K562 (cell line): Measurements from ENCODE around the gene TTC28. TPM values are rescaled to one million over a fixed set of nuclear protein-coding genes. Genes with fewer than 3 reads are reported as not detected.
A peak's percentile ranks its signal among the peaks of the same experiment; 100 is the strongest.

Experiments used
- ATAC-seq: fragments of 200-7000 bp; cut with Tn5 transposase; 3 replicates; pipeline ENCODE4 v1.9.1; 2020; ENCODE audit warnings: moderate library complexity
- BruUV-seq: library from RNA; stranded (reverse); fragments of 400-500 nt; replicated peaks from 2 replicates; lab custom pipeline; 2021; lab: Mats Ljungman, UMichigan
- CTCF ChIA-PET: fragments of 300-600 bp; formaldehyde crosslinking; extraction: SDS; loops from one replicate; lab custom pipeline; 2021; ENCODE audit warnings: low intra/inter-chr PET ratio; lab: Yijun Ruan, JAX
- POLR2A ChIA-PET: fragments of 300-600, 350-650 bp; sonication (Branson Sonifier 250); formaldehyde crosslinking; extraction: SDS; loops from one replicate; lab custom pipeline; 2021; ENCODE audit warnings: antibody characterized with exemption, inconsistent platforms; lab: Yijun Ruan, JAX
- DNase-seq, 4 experiments: peaks; one replicate each; pipeline versions ENCODE4 v3.0.0 to v3.0.0-alpha.2; 2011 to 2018; ENCODE audit warnings: low spot score in 3 of 4, mixed read lengths in 3 of 4; ENCODE audit errors: extremely low read depth in 1 of 4
- FAIRE-seq: peaks from 2 replicates; lab custom pipeline; 2011; peaks lifted over from hg19 to GRCh38; lab: Jason Lieb, UNC
- H2AFZ ChIP-seq: 2 replicates; pipeline ENCODE4 v1.6.0; 2011; ENCODE audit warnings: low read depth, low read length, control low read depth, inconsistent platforms
- H3K27ac ChIP-seq: fragments of 200-600 bp; 3 replicates; pipeline ENCODE4 v1.8.0; 2011; ENCODE audit warnings: low read depth, mild to moderate bottlenecking, control low read depth, inconsistent platforms, low read length, moderate library complexity, mixed read lengths; ENCODE audit errors: extremely low read depth
- H3K27me3 ChIP-seq, 2 experiments: fragments of 300-600 bp in 1 of 2; 2 replicates in 1 of 2; 3 replicates in 1 of 2; pipeline versions ENCODE4 v1.6.0 to v1.8.0; 2011; ENCODE audit warnings: inconsistent platforms in 2 of 2, low read length in 2 of 2, mild to moderate bottlenecking in 1 of 2, mixed read lengths in 1 of 2, moderate library complexity in 1 of 2; ENCODE audit not compliant: control insufficient read depth in 2 of 2, insufficient read depth in 2 of 2
- H3K36me3 ChIP-seq: fragments of 300-600 bp; 3 replicates; pipeline ENCODE4 v1.8.0; 2011; ENCODE audit warnings: mild to moderate bottlenecking, low read length, inconsistent platforms; ENCODE audit not compliant: control insufficient read depth, insufficient read depth
- H3K4me1 ChIP-seq, 2 experiments: fragments of 200-600 bp in 1 of 2; replicated peaks in 1 of 2; 2 replicates in 1 of 2; 3 replicates in 1 of 2; pipeline versions ENCODE4 v1.5.1 to v1.8.0; 2011; ENCODE audit warnings: inconsistent platforms in 2 of 2, low read length in 2 of 2, mild to moderate bottlenecking in 1 of 2, mixed read lengths in 1 of 2, moderate library complexity in 1 of 2; ENCODE audit not compliant: control insufficient read depth in 2 of 2, insufficient read depth in 2 of 2
- H3K4me2 ChIP-seq: 2 replicates; pipeline ENCODE4 v1.6.1; 2011; ENCODE audit warnings: low read length, control low read depth, inconsistent platforms, mixed read lengths; ENCODE audit not compliant: insufficient read depth
- H3K4me3 ChIP-seq: fragments of 200-600 bp; sonication (generic), shearing (Covaris generic); 2 replicates; pipeline ENCODE4 v1.5.1; 2016; ENCODE audit warnings: control low read depth, inconsistent platforms
- H3K79me2 ChIP-seq: fragments of 200-600 bp; 3 replicates; pipeline ENCODE4 v1.8.0; 2011; ENCODE audit warnings: low read length, inconsistent platforms; ENCODE audit not compliant: control insufficient read depth, insufficient read depth
- H3K9ac ChIP-seq, 2 experiments: 2 replicates each; pipeline versions ENCODE4 v1.6.0 to v1.6.1; 2011; ENCODE audit warnings: low read depth in 2 of 2, low read length in 2 of 2, control low read depth in 1 of 2, inconsistent platforms in 1 of 2, mild to moderate bottlenecking in 1 of 2, mixed read lengths in 1 of 2; ENCODE audit not compliant: insufficient read depth in 1 of 2
- H3K9me1 ChIP-seq: one replicate; pipeline ENCODE4 v1.6.0; 2011; ENCODE audit warnings: inconsistent platforms, mild to moderate bottlenecking, low read length, moderate library complexity; ENCODE audit not compliant: control insufficient read depth, insufficient read depth
- H3K9me3 ChIP-seq: replicated peaks from 2 replicates; pipeline ENCODE4 v1.5.1; 2011; ENCODE audit warnings: low read depth, low read length, inconsistent platforms; ENCODE audit not compliant: control insufficient read depth, insufficient read depth
- H4K20me1 ChIP-seq: replicated peaks from 2 replicates; pipeline ENCODE4 v1.6.1; 2011; ENCODE audit warnings: low read length, inconsistent platforms, mixed read lengths; ENCODE audit not compliant: control insufficient read depth, insufficient read depth
- BHLHE40 ChIP-seq: IDR thresholded peaks from 2 replicates; pipeline ENCODE4 v1.6.1; 2011; ENCODE audit warnings: low read length, improper control_type of control experiment
- L3MBTL2 ChIP-seq: fragments of 450-650 bp; IDR thresholded peaks from 2 replicates; pipeline ENCODE4 v1.6.1; 2016; ENCODE audit warnings: mild to moderate bottlenecking, moderate library complexity
- RBFOX2 ChIP-seq: fragments of 200-400 bp; formaldehyde crosslinking; IDR thresholded peaks from 2 replicates; pipeline ENCODE4 v1.6.1; 2017; ENCODE audit warnings: low read depth, mild to moderate bottlenecking, low read length, moderate library complexity
- XRCC5 ChIP-seq: fragments of 200-400 bp; formaldehyde crosslinking; IDR thresholded peaks from 2 replicates; pipeline ENCODE4 v1.6.1; 2017; ENCODE audit warnings: low read depth, mild to moderate bottlenecking, low read length
- ZC3H4 ChIP-seq: sonication (generic); formaldehyde crosslinking; IDR thresholded peaks from 2 replicates; pipeline ENCODE4 v1.9.0; 2021; ENCODE audit warnings: missing genetic modification reagents, borderline replicate concordance
- ZFX ChIP-seq: sonication (generic); formaldehyde crosslinking; IDR thresholded peaks from 2 replicates; pipeline ENCODE4 v1.8.0; 2022; ENCODE audit warnings: mild to moderate bottlenecking, missing genetic modification reagents, moderate library complexity
- ZNF3 ChIP-seq: fragments of 250-450 bp; sonication (Bioruptor Pico); IDR thresholded peaks from 2 replicates; pipeline ENCODE4 v1.5.0; 2021; ENCODE audit warnings: mild to moderate bottlenecking, moderate library complexity
- WGBS: fragments of 100-300 bp; shearing (Covaris generic); methylation state at CpG from one replicate; pipeline ENCODE4 v1.1.6; 2016; ENCODE audit warnings: low coverage, mixed read lengths; ENCODE audit not compliant: insufficient coverage; ENCODE audit errors: missing lambda C conversion rate; 5-methylcytosine and 5-hydroxymethylcytosine counted together
- in situ Hi-C: fragments of 300-500 bp; cut with MboI; formaldehyde crosslinking; loops from 4 replicates; pipeline ENCODE4 v1.15.0; 2018; ENCODE audit warnings: inconsistent platforms, mixed read lengths
- intact Hi-C: fragments of 100-400 bp; cut with micrococcal nuclease; formaldehyde crosslinking; loops from 2 replicates; pipeline ENCODE4 v1.14.2; 2022
- polyA plus RNA-seq, 8 experiments: library from polyadenylated mRNA; depleted of rRNA in 4 of 8; stranded (reverse) in 5 of 8; unstranded in 3 of 8; fragments of >200 nt; fragmentation: Nextera tagmentation in 2 of 8; fragmentation: Illumina TruSeq in 1 of 8; extraction: Ambion mirVana in 2 of 8; extraction: Trizol in 1 of 8; gene quantifications; 2 replicates each; pipeline versions ENCODE4 v1.2.1 to v1.2.3, GENCODE V29; 2011 to 2014; ENCODE audit warnings: inconsistent platforms in 1 of 8, missing spikeins in 1 of 8
- total RNA-seq, 7 experiments: library from RNA; depleted of rRNA in 6 of 7; stranded (reverse); fragments of >200 nt in 6 of 7; fragmentation: Illumina TruSeq in 2 of 7; extraction: Trizol in 2 of 7; gene quantifications; 2 replicates each; pipeline versions ENCODE4 v1.2.1 to v1.2.3, GENCODE V29; 2011 to 2021; ENCODE audit warnings: low replicate concordance in 1 of 7
- TF ChIP-seq, protein P1 (sequence below): fragments of 450-650 bp; IDR thresholded peaks from 2 replicates; pipeline ENCODE4 v1.6.1; 2016; ENCODE audit warnings: borderline replicate concordance
- TF ChIP-seq, protein P2 (sequence below), 2 experiments: IDR thresholded peaks; 2 replicates each; pipeline ENCODE4 v1.6.1; 2012; ENCODE audit warnings: improper control_type of control experiment in 2 of 2, low read depth in 2 of 2, low read length in 2 of 2, borderline replicate concordance in 1 of 2
- TF ChIP-seq, protein P3 (sequence below): sonication (generic); formaldehyde crosslinking; IDR thresholded peaks from 2 replicates; pipeline ENCODE4 v1.8.0; 2022; ENCODE audit warnings: mild to moderate bottlenecking, missing genetic modification reagents, borderline replicate concordance
- TF ChIP-seq, protein P4 (sequence below): fragments of 450-650 bp; IDR thresholded peaks from 2 replicates; pipeline ENCODE4 v1.6.1; 2016

TTC28 gene
- total and polyA plus RNA-seq, 9 of the 15 experiments (the other 6 are each of a cell fraction or from before 2014, with no cell fraction given) = 0.22 to 10.7 (median 3.1) TPM

DNA sequence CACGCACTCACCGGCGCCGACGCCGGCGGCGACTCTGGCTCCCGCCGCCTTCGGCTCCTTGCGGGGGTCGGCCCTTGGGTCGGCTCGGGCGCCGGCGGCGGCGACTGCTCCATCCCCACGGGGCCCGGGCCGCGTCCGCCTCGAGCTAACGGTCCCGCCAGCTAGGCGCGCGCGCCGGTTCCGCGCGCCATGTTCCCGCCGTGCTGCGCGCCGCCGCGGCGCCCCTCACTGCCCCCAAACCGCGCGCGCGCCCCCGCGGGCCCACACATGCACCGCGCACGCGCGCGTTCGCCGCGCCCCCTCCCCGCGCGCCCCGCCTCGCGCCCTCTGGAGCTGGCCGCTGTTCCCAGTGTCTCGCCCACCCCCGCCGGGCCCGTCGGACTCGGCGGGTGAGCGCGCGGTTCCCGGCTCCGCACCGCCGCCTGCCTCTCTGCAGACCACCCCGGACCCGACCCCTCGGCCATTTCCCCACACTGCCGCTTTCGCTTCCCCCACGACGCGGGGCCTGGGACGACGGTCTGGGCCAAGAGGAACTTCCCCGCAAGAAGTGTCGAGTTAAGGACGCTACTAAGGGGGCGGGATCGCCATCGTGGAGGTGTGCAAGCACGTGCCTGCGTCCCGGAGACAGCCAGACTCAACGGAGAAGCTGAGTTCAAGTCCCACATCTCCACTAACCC is at the start of gene TTC28 (continued):
- TF ChIP-seq ZFX (CRISPR knock-in tag) (peak; percentile 5; the same call in 1 of the 2 replicates), L3MBTL2 (peak; percentile 88), RBFOX2 (peak; percentile 62), BHLHE40 (peak; percentile 63; the same call in 1 of the 2 replicates)
- TF ChIP-seq, protein P1, sequence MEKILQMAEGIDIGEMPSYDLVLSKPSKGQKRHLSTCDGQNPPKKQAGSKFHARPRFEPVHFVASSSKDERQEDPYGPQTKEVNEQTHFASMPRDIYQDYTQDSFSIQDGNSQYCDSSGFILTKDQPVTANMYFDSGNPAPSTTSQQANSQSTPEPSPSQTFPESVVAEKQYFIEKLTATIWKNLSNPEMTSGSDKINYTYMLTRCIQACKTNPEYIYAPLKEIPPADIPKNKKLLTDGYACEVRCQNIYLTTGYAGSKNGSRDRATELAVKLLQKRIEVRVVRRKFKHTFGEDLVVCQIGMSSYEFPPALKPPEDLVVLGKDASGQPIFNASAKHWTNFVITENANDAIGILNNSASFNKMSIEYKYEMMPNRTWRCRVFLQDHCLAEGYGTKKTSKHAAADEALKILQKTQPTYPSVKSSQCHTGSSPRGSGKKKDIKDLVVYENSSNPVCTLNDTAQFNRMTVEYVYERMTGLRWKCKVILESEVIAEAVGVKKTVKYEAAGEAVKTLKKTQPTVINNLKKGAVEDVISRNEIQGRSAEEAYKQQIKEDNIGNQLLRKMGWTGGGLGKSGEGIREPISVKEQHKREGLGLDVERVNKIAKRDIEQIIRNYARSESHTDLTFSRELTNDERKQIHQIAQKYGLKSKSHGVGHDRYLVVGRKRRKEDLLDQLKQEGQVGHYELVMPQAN = 0 out of 2 replicates have a peak, but pooled peaks have one; percentile 19
- TF ChIP-seq, all 486 proteins: peak for 20; not testable (repeated sequence) for 466

DNA sequence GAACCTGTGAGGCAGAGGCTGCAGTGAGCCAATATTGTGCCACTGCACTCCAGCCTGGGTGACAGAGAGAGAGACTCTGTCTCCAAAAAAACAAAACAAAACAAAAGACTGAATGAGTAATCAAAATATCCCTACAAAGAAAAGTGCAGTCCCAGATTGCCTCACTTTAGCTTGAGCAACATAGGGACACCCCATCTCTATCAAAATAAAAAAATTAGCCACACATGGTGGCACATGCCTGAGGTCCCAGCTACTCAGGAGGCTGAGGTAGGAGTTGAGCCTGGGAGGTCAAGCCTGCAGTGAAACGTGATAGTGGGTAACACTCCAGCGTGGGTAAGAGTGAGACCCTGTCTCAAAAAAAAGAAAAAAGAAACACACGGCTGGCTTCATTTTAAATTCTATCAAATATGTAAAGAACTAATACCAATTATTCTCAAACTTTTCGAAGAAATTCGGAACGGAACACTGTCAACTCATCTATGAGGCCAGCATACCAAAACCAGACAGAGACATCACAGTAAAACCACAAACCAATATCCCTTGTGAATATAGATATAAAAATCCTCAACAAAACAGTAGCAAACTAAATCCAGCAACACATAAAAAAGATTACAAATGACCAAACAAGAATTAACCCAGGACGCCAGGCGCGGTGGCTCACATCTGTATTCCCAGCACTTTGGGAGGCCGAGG is 49.1 kb upstream of the TTC28 start:
- no TSS peak for BruUV-seq
- Histone ChIP-seq H3K27ac (no peak overlapping the region), H3K4me3 (no peak overlapping the region), H3K36me3 (peaks cover 62% of the 10 kb centered on the region; the same call in 2 of the 3 replicates), H3K79me2 (no peaks in the 10 kb centered on the region; the same call in 2 of the 3 replicates), H3K4me1 (no peaks in the 10 kb centered on the region), H3K4me2 (no peak overlapping the region), H3K9me3 (no peaks in the 10 kb centered on the region), H3K9ac (no peak overlapping the region), H4K20me1 (no peaks in the 10 kb centered on the region), H2AFZ (no peak overlapping the region), H3K9me1 (no peaks in the 10 kb centered on the region), H3K27me3 (no peaks in the 10 kb centered on the region)
- no peak for DNase-seq
- ChIA-PET CTCF (no interaction called here), POLR2A (no interaction called here)
- FAIRE-seq = no peak
- ATAC-seq = no peak
- in situ Hi-C loops (no loop called here), intact Hi-C loops (no loop called here)
- 89% methylated on average over 5 of the region's 10 CpGs for WGBS
- TF ChIP-seq, protein P2, sequence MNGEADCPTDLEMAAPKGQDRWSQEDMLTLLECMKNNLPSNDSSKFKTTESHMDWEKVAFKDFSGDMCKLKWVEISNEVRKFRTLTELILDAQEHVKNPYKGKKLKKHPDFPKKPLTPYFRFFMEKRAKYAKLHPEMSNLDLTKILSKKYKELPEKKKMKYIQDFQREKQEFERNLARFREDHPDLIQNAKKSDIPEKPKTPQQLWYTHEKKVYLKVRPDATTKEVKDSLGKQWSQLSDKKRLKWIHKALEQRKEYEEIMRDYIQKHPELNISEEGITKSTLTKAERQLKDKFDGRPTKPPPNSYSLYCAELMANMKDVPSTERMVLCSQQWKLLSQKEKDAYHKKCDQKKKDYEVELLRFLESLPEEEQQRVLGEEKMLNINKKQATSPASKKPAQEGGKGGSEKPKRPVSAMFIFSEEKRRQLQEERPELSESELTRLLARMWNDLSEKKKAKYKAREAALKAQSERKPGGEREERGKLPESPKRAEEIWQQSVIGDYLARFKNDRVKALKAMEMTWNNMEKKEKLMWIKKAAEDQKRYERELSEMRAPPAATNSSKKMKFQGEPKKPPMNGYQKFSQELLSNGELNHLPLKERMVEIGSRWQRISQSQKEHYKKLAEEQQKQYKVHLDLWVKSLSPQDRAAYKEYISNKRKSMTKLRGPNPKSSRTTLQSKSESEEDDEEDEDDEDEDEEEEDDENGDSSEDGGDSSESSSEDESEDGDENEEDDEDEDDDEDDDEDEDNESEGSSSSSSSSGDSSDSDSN (IDR thresholded peaks at IDR 0.05; ENCODE audit: borderline replicate concordance in 1 of 2, low read depth in 2 of 2, low read length in 2 of 2) = no peak
- no peak for TF ChIP-seq ZC3H4 (CRISPR knock-in tag)
- TF ChIP-seq, protein P3, sequence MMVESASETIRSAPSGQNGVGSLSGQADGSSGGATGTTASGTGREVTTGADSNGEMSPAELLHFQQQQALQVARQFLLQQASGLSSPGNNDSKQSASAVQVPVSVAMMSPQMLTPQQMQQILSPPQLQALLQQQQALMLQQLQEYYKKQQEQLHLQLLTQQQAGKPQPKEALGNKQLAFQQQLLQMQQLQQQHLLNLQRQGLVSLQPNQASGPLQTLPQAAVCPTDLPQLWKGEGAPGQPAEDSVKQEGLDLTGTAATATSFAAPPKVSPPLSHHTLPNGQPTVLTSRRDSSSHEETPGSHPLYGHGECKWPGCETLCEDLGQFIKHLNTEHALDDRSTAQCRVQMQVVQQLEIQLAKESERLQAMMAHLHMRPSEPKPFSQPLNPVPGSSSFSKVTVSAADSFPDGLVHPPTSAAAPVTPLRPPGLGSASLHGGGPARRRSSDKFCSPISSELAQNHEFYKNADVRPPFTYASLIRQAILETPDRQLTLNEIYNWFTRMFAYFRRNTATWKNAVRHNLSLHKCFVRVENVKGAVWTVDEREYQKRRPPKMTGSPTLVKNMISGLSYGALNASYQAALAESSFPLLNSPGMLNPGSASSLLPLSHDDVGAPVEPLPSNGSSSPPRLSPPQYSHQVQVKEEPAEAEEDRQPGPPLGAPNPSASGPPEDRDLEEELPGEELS (CRISPR knock-in tag) = no peak
- no peak for TF ChIP-seq XRCC5
- TF ChIP-seq ZNF3 (CRISPR knock-in tag) = no peak
- TF ChIP-seq, protein P4, sequence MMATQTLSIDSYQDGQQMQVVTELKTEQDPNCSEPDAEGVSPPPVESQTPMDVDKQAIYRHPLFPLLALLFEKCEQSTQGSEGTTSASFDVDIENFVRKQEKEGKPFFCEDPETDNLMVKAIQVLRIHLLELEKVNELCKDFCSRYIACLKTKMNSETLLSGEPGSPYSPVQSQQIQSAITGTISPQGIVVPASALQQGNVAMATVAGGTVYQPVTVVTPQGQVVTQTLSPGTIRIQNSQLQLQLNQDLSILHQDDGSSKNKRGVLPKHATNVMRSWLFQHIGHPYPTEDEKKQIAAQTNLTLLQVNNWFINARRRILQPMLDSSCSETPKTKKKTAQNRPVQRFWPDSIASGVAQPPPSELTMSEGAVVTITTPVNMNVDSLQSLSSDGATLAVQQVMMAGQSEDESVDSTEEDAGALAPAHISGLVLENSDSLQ = no peak
